IPS-NIHi7 (cell line): Measurements from ENCODE around the gene CACHD1.

Source experiments
- DNase-seq: peaks from one replicate; pipeline ENCODE4 v3.0.0; 2012; ENCODE audit warnings: mixed read lengths; ENCODE audit errors: extremely low spot score

The CACHD1 gene

GRCh38 chr1:64473367-64473766 lies 3.4 kb downstream of the CACHD1 start:
- no peak for DNase-seq

- no peak for DNase-seq
These were observed 4.2 kb downstream of the CACHD1 start for GRCh38 chr1:64474133-64474532.

GRCh38 chr1:64474665-64475439 lies 4.9 kb downstream of the CACHD1 start:
- DNase-seq: no peak

- no peak for DNase-seq
These were observed 6.5 kb downstream of the CACHD1 start for GRCh38 chr1:64476251-64476952.

- DNase-seq: no peak
These were observed 8.9 kb downstream of the CACHD1 start for GRCh38 chr1:64478594-64479470.

GRCh38 chr1:64479874-64480273 lies 9.9 kb downstream of the CACHD1 start:
- DNase-seq: no peak

- DNase-seq: no peak
These were observed 11.3 kb downstream of the CACHD1 start for GRCh38 chr1:64480999-64481772.

- DNase-seq: no peak
These were observed 12.2 kb downstream of the CACHD1 start for GRCh38 chr1:64482128-64482527.

GRCh38 chr1:64482720-64483119 lies 12.8 kb downstream of the CACHD1 start:
- DNase-seq: no peak

GRCh38 chr1:64483731-64484414 lies 13.9 kb downstream of the CACHD1 start:
- no peak for DNase-seq

- DNase-seq: no peak
These were observed 14.7 kb downstream of the CACHD1 start for GRCh38 chr1:64484651-64485050.

GRCh38 chr1:64486193-64486592 lies 16.3 kb downstream of the CACHD1 start:
- no peak for DNase-seq

GRCh38 chr1:64487061-64487460 lies 17.1 kb downstream of the CACHD1 start:
- no peak for DNase-seq

- no peak for DNase-seq
These were observed 18.9 kb downstream of the CACHD1 start for GRCh38 chr1:64488862-64489261.

GRCh38 chr1:64489707-64490106 lies 19.8 kb downstream of the CACHD1 start:
- no peak for DNase-seq

- no peak for DNase-seq
These were observed 20.4 kb downstream of the CACHD1 start for GRCh38 chr1:64490213-64490818.

- DNase-seq: no peak
These were observed 22.5 kb downstream of the CACHD1 start for GRCh38 chr1:64492424-64492823.

- peak; percentile 57 for DNase-seq
These were observed 23.9 kb downstream of the CACHD1 start for GRCh38 chr1:64493831-64494230.

- DNase-seq: no peak
These were observed 24.7 kb downstream of the CACHD1 start for GRCh38 chr1:64494659-64495058.

GRCh38 chr1:64495878-64496277 lies 25.9 kb downstream of the CACHD1 start:
- DNase-seq: no peak

GRCh38 chr1:64496606-64497005 lies 26.7 kb downstream of the CACHD1 start:
- DNase-seq: no peak
